SK-N-DZ (cell line): ENCODE measurements around the gene STK11.
"Not testable (repeated sequence)": the region's sequence is repeated elsewhere in the genome, so short reads cannot be mapped to it uniquely, and the experiment has no call there.

ENCODE experiments used
- DNase-seq: peaks from one replicate; pipeline ENCODE4 v3.0.0-alpha.2; 2015; ENCODE audit warnings: low spot score

The STK11 gene

GRCh38 chr19:1168572-1169410, 36.8 kb upstream of the STK11 start:
- DNase-seq, result no peak

GRCh38 chr19:1169411-1169791, 36.2 kb upstream of the STK11 start:
- DNase-seq, result no peak

DNA sequence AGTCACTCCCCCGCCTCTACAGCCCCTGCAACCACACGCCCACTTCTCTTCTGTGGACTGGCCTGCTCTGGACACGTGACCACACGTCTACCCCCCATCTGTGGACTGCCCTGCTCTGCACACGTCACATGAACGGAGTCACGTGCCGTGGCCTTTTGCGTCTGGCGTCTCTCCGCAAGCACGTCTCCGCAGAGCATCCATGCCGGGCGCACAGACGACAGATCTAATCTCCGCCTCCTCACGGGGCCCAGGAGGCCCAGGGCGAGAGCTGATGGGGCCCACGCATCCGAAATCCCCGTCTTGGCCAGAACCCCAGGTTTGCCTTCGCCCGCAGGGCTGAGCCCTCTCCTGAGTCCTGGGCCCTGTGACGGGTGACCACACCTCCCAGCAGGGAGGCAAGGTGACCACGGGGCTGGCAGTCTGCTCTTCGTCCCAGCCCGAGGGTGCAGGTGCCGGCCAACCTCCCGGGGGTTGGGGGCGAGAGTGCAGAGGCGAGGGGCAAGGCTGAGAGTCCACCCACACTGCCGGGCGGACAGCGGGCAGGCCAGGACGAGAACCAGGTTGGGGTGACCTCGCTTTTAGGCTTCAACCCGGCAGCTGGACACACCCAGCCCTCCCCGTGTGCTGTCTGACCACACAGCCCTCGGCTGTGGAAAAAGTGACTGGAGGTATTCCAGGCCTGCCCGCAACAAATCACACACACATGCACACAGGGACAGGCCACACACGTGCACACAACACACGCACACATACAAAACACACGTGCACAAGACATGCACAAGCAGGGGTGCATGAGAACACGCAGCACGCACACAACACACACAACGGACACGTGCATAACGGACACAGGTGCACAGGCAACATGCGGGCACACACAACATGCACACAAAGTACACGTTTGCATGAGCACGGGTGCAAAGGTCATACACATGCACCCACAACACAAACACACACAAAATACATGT, 35.4 kb upstream of the STK11 start:
- DNase-seq, result peak; percentile 99

- DNase-seq, result no peak
These were observed 34.4 kb upstream of the STK11 start for GRCh38 chr19:1170938-1171754.

DNA sequence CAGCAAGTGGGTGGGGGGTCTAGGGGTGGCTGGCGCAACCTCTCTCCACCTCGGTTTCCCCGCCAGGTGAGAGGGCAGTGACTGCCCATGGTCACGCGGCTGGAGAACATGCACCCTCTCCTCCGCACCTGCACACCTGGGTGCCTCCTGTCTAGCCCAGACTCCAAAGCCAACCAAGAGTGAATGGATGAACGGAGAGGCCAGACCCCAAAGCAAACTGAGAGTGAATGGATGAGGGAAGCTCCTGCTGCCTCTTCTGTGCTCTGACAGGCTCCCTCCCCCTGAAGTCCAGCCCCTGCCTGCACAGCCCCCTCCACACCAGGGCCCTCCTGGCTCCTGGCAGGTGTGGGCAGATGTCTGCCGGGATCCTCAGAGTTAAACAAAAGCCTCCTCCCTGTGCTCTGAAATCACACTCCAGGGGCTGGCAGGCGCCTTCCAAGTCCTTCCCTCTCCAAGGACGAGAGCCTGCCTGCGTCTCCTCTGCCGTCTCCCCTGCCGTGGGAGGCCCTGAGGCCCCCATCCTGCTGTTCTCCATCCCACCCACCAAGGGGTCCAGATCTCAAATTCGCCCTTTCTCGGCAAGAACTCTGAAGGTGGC, 33.7 kb upstream of the STK11 start:
- DNase-seq, result no peak

DNA sequence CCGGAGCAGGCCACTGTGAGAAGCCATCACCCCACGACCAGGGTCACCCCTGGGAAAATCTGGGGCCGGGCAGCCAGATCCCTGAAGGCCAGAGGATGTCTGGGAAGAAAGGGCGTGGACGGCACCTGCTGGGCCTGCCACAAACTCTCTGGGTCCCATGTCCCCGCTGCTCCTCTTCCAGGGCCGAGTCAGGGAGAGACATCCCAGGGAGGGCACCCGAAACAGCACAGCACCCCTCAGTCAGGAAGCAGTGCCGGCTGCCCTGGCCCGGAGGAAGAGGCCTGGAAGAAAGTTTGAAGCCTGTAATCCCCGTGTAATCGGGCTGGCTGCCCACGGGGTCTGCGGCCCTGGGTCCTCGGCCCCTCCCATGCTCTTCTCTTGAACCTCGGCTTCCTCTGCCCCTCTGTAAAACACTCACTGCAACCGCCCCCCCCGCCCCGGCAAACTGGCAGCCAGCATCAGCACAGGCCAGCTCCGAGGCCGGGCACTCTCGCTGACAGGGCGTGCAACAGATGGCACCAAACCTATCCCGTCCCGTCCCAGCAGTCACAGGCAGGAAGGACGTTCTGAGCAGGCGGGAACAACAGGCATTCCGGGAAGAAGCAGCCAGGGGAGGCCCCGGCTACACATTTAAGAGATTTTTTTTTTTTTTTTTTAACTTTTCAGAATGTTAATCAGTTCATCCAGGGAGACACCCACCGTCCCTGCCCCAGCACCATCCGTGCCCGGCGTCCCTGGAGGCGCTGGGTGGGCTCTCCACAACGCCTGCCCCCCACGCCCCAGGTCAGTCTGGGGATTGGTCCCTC, 33.0 kb upstream of the STK11 start:
- DNase-seq, result no peak

GRCh38 chr19:1173159-1173844, 32.3 kb upstream of the STK11 start:
- no peak for DNase-seq

DNA sequence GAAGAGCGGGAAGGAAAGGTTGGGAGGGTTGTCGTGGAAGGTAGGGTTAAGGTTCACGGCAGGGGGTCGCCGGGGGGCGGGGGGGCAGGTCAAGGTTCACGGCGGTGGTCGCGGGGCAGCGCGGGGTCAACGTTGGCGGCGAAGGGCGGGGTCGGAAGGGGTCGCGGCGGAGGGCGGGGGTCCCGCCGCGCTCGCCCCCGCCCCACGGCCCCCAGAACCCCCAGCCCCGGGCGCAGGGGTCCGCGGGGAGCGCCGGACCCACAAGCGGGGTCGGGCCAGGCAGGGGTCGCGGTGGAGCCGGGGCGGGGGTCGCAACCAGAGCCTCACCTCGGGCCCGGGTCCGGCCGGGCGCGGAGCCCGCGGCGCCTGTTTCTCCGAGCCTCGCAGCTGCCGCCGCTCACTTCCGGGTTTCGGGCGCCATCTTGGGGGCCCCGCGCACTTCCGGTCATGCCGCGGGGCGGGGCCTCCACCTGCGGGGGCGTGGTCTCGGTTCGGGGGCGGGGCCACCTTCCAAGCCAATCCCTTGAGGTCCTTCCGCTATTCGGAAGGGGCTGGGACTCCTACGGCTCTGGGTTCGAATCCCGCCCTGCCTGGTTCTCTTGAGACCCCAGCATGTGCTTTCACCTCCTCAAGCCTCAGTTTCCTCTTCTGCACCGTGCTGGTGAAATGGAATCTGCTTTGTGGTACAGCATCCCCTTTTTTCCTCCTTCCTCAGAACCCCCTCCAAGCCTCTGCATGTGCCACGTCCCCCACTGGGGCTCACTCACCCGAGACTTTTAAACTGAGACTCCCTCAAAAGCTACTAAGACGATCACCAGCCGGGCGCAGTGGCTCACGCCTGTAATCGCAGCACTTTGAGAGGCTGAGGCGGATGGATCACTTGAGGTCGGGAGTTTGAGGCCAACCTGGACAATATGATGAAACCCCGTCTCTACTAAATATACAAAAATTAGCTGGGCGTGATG, 31.5 kb upstream of the STK11 start, which contains the start of gene SBNO2:
Gene SBNO2, minus strand, starts transcription at position 424 of the 965 bp plus-strand sequence. CDS start 19,992 bp downstream, outside the sequence.
- DNase-seq, result peak; percentile 83

- no peak for DNase-seq
These were observed 28.1 kb upstream of the STK11 start for GRCh38 chr19:1177322-1178114.

DNA sequence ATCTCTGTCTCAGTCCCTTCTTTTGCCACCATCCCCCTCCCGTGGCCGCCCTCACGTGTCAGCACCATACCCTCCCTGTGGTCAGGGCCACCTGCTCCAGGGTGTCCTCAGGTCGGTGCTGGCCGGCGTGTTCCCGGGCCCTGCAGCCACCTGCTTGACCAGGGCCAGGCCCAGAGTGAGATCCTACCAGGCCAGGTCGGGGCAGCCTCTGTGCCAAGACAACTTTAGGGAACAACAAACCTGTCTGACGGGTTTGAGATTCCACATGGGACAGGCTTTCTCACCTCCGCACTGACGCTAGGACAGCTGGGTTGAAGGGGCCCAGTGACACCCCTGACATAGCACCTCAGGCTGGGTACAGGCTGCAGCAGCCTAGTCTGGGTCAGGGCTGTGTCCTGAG, 24.0 kb upstream of the STK11 start:
- no peak for DNase-seq

DNA sequence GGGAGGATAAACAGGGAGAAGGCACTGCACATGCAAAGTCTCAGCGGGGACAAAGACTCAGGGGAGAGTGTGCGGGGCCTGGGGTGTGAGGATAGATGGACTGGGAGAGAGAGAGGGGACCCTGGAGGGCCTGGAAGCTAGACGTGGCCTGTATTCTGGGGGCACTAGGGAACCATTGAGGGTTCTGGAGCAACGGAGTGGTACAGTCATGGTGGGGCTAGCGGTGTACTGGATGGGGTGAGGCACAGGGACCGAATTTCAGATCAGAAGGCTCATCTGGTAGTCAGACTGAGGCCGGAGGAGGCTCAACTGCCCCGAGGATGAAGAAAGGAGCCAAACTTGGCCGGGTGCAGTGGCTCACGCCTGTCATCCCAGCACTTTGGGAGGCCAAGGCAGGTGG, 23.5 kb upstream of the STK11 start:
- DNase-seq, result no peak

- no peak for DNase-seq
These were observed 22.9 kb upstream of the STK11 start for GRCh38 chr19:1182727-1183126.

DNA sequence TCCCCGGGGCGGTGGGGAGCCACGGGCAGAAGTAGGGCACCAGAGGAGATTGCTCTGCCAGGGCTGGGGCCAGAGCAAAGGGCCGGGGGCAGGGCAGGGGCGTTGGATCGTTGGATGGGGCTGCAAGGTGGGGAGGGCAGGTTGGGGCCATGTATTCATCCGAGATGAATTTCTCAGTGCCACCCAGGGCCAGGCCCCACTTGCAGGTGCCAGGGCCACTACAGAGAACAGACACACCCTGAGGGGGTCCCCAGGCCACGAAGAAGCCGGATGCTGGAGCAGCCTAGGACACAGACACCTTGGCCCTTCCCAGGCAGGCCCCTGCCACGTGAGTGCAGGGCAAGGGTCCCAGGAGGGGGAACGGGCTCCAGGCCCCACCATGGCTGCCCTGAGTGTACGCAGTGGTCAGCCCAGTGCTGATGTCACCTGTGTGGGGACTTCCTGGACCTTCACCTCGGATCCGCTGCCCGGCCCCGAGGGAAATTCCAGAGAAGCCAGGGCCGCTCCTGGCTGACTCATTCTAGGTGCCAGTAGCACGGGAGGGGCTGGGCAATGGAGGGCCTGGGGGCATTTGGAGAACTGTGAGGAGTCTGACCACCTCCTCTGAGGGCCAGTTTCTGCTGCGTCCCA, 21.9 kb upstream of the STK11 start:
- no peak for DNase-seq

DNA sequence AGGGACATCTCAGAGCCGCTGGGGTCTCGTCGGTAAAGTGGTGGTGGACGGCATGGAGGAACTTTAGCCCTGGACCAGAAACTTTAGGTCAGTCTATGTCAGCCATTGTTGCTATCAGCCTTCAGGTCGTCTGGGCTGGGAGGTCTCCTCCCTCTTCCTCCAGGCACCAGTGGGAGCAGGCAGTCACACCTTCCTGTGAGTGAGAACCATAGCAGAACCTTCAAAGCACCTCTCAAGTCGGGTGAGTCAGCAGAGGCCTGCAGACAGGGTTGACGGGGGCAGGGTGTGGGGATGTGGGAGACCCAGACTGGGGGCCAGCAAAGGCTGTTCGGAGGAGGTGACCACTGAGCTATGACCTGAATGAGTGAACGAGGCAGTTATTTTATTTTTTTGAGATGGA, 16.2 kb upstream of the STK11 start:
- DNase-seq, result no peak

- DNase-seq, result no peak
These were observed 6.0 kb upstream of the STK11 start for GRCh38 chr19:1199531-1199930.

- DNase-seq, result not testable (repeated sequence)
These were observed 5.0 kb upstream of the STK11 start for GRCh38 chr19:1200614-1201013.
